ENCODE measurements around the gene PTPRG.

- TF ChIP-seq, protein P1, sequence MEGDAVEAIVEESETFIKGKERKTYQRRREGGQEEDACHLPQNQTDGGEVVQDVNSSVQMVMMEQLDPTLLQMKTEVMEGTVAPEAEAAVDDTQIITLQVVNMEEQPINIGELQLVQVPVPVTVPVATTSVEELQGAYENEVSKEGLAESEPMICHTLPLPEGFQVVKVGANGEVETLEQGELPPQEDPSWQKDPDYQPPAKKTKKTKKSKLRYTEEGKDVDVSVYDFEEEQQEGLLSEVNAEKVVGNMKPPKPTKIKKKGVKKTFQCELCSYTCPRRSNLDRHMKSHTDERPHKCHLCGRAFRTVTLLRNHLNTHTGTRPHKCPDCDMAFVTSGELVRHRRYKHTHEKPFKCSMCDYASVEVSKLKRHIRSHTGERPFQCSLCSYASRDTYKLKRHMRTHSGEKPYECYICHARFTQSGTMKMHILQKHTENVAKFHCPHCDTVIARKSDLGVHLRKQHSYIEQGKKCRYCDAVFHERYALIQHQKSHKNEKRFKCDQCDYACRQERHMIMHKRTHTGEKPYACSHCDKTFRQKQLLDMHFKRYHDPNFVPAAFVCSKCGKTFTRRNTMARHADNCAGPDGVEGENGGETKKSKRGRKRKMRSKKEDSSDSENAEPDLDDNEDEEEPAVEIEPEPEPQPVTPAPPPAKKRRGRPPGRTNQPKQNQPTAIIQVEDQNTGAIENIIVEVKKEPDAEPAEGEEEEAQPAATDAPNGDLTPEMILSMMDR (IDR thresholded peaks at IDR 0.05) = no peak
- no peak for TF ChIP-seq POLR2AphosphoS5 (IDR thresholded peaks at IDR 0.05)
- no peak for TF ChIP-seq POLR2A (IDR thresholded peaks at IDR 0.05)
Observed at GRCh38 chr3:62117903-62118548, 556.7 kb downstream of the PTPRG start.

Measured in suprapubic skin (tissue), 4 donors.